ENCODE measurements around the gene HMX1.

Gene HMX1

GRCh38 chr4:8867624-8868320, 3.9 kb downstream of the HMX1 start:
- DNase-seq: no peak

GRCh38 chr4:8866828-8867623, 4.6 kb downstream of the HMX1 start:
- no peak for DNase-seq

GRCh38 chr4:8866421-8866820, 5.2 kb downstream of the HMX1 start:
- no peak for DNase-seq

GRCh38 chr4:8865681-8866310, 5.8 kb downstream of the HMX1 start:
- DNase-seq: no peak

- no peak for DNase-seq
Measured at GRCh38 chr4:8864912-8865680, 6.5 kb downstream of the HMX1 start.

- DNase-seq: no peak
Measured at GRCh38 chr4:8863686-8864682, 7.7 kb downstream of the HMX1 start.

- no peak for DNase-seq
Measured at GRCh38 chr4:8862800-8863685, 8.6 kb downstream of the HMX1 start.

GRCh38 chr4:8862334-8862733, 9.3 kb downstream of the HMX1 start:
- no peak for DNase-seq

- DNase-seq: no peak
Measured at GRCh38 chr4:8861576-8862295, 9.9 kb downstream of the HMX1 start.

- DNase-seq: no peak
Measured at GRCh38 chr4:8860892-8861575, 10.6 kb downstream of the HMX1 start.

- DNase-seq: no peak
Measured at GRCh38 chr4:8860096-8860891, 11.3 kb downstream of the HMX1 start.

- no peak for DNase-seq
Measured at GRCh38 chr4:8859550-8860095, 12.0 kb downstream of the HMX1 start.

- no peak for DNase-seq
Measured at GRCh38 chr4:8858701-8859210, 12.9 kb downstream of the HMX1 start.

GRCh38 chr4:8857766-8858700, 13.6 kb downstream of the HMX1 start:
- no peak for DNase-seq

GRCh38 chr4:8856835-8857621, 14.6 kb downstream of the HMX1 start:
- no peak for DNase-seq

GRCh38 chr4:8855818-8856245, 15.8 kb downstream of the HMX1 start:
- DNase-seq: no peak
